A204.1 (cell line): ENCODE data around the gene LRBA.

Experiments used
- FAIRE-seq: peaks from 2 replicates; lab custom pipeline; 2012; peaks lifted over from hg19 to GRCh38; lab: Jason Lieb, UNC

Gene LRBA

GRCh38 chr4:150238591-150238990, 776.5 kb downstream of the LRBA start:
- no peak for FAIRE-seq

DNA sequence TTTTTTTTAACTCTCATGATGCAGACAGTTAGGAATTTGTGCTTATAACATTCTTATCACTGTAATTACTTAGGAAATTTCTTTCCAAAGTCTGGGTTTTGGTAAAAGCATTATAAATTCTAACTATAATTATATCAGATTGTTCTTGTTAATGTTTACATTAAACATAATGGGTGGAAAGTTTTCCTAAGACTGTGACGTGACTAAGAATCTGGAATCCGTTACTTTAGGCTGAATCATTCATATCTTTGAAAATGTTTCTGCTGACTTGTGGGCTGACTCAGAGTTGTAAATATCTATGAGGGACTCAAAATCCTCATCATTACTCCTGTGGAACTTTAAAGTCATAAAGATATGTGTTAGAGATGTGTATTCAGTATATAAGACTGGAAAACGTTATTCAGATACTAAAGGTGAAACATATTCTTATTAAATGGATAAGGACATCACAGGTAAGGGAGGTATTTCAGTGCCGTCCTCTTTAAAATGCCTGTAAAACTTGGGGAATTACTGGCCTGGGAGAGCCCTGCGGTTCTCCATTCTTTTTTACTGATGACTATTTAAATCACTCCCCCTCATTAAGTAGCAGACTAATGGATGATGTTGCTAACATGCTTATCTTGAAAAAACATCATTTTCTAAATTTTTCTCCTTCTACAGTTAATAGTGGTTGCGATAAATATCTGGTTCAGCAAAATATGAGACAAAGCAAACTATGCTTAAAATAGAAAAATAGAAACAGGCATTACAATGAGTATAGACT, 777.8 kb downstream of the LRBA start:
- peak; percentile 72 for FAIRE-seq

- FAIRE-seq: peak; percentile 37
Measured at GRCh38 chr4:150236626-150237025, 778.5 kb downstream of the LRBA start.

- no peak for FAIRE-seq
Measured at GRCh38 chr4:150235808-150236271, 779.2 kb downstream of the LRBA start.

GRCh38 chr4:150235317-150235716, 779.8 kb downstream of the LRBA start:
- FAIRE-seq: no peak

- no peak for FAIRE-seq
Measured at GRCh38 chr4:150234246-150234645, 780.8 kb downstream of the LRBA start.

DNA sequence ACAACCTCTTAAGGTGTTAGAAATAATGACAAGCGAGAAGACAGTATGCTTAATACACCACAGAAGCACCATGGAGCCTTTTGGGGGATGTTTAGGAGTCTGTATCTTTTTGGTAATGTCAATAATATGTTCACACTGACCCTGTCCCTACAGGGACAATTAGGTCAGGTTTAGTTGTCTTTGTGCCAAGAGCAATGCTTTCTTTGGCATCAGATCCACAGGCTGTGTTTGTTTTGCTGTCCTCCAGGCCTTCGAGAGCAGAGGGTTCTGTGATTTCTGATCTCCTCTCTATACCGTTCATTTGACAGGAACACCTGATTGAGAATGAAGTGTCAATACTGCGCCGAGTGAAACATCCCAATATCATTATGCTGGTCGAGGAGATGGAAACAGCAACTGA, 783.1 kb downstream of the LRBA start:
- no peak for FAIRE-seq

DNA sequence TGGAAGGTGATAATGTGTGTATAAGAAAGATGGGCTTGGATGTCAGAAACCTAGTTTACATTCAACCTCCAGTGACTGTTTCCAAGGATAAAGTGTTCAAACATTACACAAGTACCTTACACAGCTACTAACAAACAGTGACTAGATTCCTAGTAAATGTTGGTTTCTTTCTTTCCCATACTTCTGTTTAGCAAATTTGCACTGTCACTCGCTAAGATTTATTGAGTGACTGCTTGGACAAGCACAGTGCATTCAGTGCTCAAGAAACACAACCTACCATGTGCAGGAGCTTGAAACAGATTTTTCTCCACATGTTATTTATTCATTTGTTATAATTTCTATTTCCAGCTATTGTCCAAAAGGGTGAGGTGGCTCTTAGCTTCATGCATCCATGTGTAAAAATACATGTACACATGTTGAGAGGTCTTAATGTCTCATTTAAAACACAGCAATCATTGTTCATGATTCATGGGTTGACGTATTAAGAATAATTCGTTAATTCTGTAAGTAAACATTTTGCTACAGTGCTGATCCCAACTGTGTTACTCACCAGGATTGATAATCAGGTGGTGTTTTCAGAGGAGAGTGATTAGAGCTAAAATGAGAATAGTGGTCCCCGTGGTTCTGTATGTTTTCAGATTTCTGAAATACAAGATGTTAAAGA, 783.8 kb downstream of the LRBA start:
- no peak for FAIRE-seq

- FAIRE-seq: no peak
Measured at GRCh38 chr4:150230561-150230960, 784.5 kb downstream of the LRBA start.

GRCh38 chr4:150229520-150229919, 785.6 kb downstream of the LRBA start:
- no peak for FAIRE-seq

- FAIRE-seq: no peak
Measured at GRCh38 chr4:150224896-150225591, 790.0 kb downstream of the LRBA start.

- FAIRE-seq: no peak
Measured at GRCh38 chr4:150219841-150220240, 795.2 kb downstream of the LRBA start.

- no peak for FAIRE-seq
Measured at GRCh38 chr4:150218447-150218846, 796.6 kb downstream of the LRBA start.

- FAIRE-seq: no peak
Measured at GRCh38 chr4:150217808-150218207, 797.3 kb downstream of the LRBA start.

- FAIRE-seq: no peak
Measured at GRCh38 chr4:150217192-150217591, 797.9 kb downstream of the LRBA start.

GRCh38 chr4:150216726-150217125, 798.4 kb downstream of the LRBA start:
- FAIRE-seq: no peak

DNA sequence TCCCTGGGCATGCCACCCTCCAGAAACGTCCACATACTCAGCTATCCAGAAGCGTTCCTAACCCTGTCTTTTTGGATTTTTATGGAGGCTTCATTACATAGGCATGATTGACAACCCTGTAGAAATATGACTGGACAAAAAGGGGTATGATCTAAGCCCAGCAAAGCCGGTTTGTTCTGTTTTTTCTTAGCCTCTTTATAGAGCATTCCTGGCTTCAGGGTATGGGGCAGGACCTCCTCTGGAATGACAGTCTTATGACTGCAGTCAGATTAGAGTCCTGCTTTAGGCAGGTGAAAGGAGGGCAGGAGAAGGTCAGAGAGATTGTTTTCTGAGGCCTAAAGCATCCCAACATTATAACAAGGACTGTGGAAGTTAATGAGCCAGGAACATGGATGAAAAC, 799.5 kb downstream of the LRBA start:
- no peak for FAIRE-seq
